ENCODE measurements around the gene ANKRD62.
"Not testable (repeated sequence)": the region's sequence is repeated elsewhere in the genome, so short reads cannot be mapped to it uniquely, and the experiment has no call there.

DNA sequence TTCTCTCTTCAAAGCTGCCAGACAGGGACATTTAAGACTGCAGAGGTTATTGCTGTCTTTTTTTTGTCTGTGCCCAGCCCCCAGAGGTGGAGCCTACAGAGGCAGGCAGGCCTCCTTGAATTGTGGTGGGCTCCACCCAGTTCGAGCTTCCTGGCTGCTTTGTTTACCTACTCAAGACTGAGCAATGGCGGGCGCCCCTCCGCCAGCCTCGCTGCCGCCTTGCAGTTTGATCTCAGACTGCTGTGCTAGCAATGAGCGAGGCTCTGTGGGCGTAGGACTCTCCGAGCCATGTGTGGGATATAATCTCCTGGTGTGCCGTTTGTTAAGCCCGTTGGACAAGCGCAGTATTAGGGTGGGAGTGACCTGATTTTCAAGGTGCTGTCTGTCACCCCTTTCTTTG, 47.2 kb downstream of the ANKRD62 start:
- TF ChIP-seq, protein P1, sequence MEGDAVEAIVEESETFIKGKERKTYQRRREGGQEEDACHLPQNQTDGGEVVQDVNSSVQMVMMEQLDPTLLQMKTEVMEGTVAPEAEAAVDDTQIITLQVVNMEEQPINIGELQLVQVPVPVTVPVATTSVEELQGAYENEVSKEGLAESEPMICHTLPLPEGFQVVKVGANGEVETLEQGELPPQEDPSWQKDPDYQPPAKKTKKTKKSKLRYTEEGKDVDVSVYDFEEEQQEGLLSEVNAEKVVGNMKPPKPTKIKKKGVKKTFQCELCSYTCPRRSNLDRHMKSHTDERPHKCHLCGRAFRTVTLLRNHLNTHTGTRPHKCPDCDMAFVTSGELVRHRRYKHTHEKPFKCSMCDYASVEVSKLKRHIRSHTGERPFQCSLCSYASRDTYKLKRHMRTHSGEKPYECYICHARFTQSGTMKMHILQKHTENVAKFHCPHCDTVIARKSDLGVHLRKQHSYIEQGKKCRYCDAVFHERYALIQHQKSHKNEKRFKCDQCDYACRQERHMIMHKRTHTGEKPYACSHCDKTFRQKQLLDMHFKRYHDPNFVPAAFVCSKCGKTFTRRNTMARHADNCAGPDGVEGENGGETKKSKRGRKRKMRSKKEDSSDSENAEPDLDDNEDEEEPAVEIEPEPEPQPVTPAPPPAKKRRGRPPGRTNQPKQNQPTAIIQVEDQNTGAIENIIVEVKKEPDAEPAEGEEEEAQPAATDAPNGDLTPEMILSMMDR (IDR thresholded peaks at IDR 0.05), result not testable (repeated sequence)
- TF ChIP-seq POLR2A, POLR2AphosphoS5, EP300 (IDR thresholded peaks at IDR 0.05): not testable (repeated sequence)

Data from suprapubic skin (tissue), 4 donors.